ENCODE measurements around the gene TRIM73.
"Not testable (repeated sequence)": the region's sequence is repeated elsewhere in the genome, so short reads cannot be mapped to it uniquely, and the experiment has no call there.

DNA sequence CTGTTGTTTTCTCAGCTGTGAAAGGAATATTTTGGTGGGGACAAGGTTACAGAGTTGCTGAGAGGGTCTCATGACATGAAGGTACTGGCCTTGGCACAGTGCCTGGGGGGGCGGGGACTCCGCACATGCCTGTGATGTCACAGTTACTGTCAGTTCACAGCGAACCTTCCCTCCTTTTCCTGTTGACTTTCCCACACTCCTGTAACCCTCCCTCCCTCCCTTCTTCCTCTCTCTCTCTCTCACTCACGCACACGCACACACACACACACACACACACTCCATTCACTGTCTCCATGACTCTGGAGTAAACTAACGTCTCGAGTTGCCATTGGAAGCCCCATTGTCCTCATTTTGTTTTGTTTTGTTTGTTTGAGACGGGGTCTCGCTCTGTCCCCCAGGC is 28.1 kb upstream of the TRIM73 start:
- TF ChIP-seq CTCF (conservative IDR thresholded peaks at IDR 0.05; ENCODE audit: low read depth, low read length); EZH2 (IDR thresholded peaks at IDR 0.05; ENCODE audit: borderline replicate concordance, low read depth, low read length, poor library complexity, severe bottlenecking): not testable (repeated sequence)

Data from A673 (cell line).